GM12878 (cell line): ENCODE results near the gene PRKCQ.

Experiments used
- CHD2 ChIP-seq: IDR thresholded peaks from 2 replicates; pipeline ENCODE4 v1.6.1; 2011; ENCODE audit warnings: low read depth, low read length, improper control_type of control experiment, borderline replicate concordance
- YY1 ChIP-seq: IDR thresholded peaks from 2 replicates; pipeline ENCODE4 v1.6.1; 2011; ENCODE audit warnings: low read depth, mild to moderate bottlenecking, low read length

GRCh38 chr10:6394084-6394483, 186.0 kb downstream of the PRKCQ start:
- TF ChIP-seq YY1: no peak
- no peak for TF ChIP-seq CHD2
